ENCODE results near the gene TKTL2. TPM values are rescaled to one million over a fixed set of nuclear protein-coding genes. Genes with fewer than 3 reads are reported as not detected.
A peak's percentile ranks its signal among the peaks of the same experiment; 100 is the strongest.

TKTL2 gene, protein sequence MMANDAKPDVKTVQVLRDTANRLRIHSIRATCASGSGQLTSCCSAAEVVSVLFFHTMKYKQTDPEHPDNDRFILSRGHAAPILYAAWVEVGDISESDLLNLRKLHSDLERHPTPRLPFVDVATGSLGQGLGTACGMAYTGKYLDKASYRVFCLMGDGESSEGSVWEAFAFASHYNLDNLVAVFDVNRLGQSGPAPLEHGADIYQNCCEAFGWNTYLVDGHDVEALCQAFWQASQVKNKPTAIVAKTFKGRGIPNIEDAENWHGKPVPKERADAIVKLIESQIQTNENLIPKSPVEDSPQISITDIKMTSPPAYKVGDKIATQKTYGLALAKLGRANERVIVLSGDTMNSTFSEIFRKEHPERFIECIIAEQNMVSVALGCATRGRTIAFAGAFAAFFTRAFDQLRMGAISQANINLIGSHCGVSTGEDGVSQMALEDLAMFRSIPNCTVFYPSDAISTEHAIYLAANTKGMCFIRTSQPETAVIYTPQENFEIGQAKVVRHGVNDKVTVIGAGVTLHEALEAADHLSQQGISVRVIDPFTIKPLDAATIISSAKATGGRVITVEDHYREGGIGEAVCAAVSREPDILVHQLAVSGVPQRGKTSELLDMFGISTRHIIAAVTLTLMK
- not detected for polyA plus RNA-seq (2013, experiment 1 of 2; ENCODE audit: insufficient read length)
- polyA plus RNA-seq (2013, experiment 2 of 2; ENCODE audit: insufficient read length), result not detected

- DNase-seq, result no peak
Observed at GRCh38 chr4:163473576-163473975, at the start of gene TKTL2. TKTL2 (minus strand) TSS chr4:163473754; CDS start chr4:163473734, 20 bp downstream.

DNA sequence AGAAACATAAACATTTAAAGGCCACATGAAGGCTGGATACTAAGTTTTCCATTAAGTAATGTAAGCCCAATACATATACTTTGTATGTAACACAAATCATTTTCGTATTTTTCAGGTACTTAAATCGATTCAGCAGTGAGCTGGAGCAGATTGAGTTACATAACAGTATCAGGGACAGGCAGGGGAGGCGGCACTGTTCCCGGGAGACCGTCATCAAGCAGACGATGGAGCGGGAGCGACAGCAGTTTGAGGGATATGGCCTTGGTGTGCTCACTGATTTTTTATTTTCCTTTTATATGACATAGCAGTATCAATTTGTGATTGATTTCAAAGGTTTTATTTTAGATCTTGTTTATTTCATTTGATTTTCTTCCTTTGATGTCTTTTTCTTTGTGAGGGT lies 41.6 kb upstream of the TKTL2 start:
- DNase-seq, result no peak

DNA sequence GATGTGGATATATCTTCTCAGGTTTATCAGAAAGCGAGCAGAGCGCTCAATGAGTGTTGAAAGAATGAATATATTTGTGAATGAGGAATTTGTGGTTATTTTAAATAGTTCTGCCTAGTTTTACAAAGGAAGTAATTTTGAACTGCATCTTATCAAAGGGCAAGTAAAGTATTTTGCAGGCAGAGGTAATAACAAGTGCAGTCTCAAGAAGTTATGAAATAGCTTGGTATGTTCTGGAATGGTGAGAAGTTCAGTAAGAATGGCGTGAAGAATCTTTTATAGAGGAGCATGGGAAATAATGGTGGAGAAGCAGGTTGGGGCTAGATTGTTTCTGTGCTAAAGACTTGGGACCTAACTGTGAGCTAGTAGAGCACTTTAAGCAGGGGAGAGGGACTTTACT lies 31.8 kb upstream of the TKTL2 start:
- no peak for DNase-seq

DNA sequence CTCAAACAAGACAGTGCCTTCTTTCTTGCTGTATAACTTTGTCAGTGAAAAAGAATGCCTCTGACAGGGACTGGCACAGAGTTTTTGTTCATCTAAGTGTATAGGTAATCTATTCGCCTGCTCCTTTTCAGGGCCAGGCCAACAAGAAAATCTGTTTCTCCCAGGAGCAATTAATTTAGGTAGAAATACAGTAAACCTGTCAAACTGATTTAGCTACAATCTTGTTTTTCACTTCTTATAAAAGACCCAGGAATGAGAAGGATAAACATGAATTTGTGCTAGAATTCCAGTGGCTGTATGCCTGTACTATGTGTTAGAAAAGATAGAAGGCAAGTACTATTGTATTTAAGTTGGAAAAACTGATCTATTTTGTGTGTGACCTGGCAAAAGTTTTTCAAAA lies 27.0 kb upstream of the TKTL2 start:
- no peak for DNase-seq

- no peak for DNase-seq
Observed at GRCh38 chr4:163495900-163496299, 22.3 kb upstream of the TKTL2 start.

GRCh38 chr4:163494360-163495241 lies 21.0 kb upstream of the TKTL2 start, which contains the start of gene TMA16:
TMA16 (plus strand) TSS chr4:163494690; CDS start chr4:163494802, 112 bp downstream.
- DNase-seq, result peak; percentile 96

- no peak for DNase-seq
Observed at GRCh38 chr4:163493643-163494359, 20.2 kb upstream of the TKTL2 start.

- no peak for DNase-seq
Observed at GRCh38 chr4:163492951-163493504, 19.5 kb upstream of the TKTL2 start.

DNA sequence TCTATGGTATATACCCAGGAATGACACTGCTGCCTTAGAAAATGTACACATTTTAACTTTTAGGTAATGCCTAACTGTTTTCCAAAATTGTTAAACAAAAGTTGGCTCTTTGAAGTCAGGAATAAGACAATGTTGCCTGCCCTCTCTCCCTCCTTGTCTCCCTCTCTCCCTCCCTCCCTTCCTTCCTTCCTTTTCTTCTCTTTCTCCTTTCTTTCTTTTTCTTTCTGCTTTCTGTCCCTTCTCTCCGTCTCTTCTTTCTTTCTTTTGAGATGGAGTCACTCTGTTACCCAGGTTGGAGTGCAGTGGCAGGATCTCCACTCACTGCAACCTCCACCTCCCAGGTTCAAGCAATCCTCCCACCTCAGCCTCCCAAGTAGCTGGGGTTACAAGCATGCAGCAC lies 16.4 kb upstream of the TKTL2 start:
- DNase-seq, result no peak

DNA sequence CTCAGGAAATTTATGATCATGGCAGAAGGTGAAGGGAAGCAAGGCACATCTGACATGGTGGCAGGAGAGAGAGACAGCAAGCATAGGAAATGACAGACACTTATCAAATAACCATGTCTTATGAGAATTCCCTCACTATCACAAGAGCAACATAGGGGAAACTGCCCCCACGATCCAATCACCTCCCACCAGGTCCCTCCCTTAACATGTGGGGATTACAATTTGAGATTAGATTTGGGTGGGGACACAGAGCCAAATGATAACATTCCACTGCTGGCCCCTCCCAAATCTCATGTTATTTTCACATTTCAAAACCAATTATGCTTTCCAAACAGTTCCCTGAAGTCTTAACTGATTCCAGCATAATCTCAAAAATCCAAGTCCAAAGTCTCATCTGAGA lies 12.8 kb upstream of the TKTL2 start:
- DNase-seq, result no peak

DNA sequence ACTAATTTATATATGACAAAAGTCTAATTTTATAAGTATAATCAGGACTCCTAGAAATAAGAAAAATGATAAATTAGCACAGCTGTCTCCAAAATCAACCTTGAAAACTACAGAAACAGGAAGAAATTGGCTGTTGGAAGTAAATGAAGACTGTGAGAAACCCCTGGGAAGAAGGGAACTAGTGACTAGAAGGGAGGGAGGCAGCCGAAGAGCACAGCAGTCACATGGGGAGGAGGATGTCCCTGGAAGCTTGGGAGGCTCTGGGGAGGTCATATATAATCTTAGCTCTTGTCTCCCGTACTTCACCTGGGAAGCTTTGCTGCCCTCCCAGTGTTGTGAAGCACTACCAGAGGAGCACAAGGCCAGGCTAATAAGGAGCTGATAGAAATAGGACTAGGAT lies 12.0 kb upstream of the TKTL2 start:
- no peak for DNase-seq

DNA sequence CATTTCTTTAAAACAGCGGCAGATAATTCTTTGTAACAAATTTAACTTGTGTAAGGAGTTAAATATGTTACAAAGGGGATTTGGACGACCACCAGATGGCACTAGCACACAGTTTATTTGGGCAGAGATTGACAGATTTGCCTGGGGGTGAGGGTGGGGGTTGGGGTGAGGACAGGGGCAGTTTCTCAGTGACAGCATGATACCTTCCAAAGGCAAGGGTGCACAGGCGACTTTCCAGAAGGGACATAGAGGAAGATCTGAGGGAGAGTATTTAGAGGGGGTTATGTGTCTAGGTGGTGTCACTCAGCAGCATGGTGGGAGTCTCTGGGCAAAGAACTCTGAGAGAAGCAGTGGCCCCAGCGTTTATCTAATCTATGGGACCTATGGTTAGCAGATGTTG lies 11.4 kb upstream of the TKTL2 start:
- peak; percentile 39 for DNase-seq

- no peak for DNase-seq
Observed at GRCh38 chr4:163482190-163482589, 8.6 kb upstream of the TKTL2 start.

DNA sequence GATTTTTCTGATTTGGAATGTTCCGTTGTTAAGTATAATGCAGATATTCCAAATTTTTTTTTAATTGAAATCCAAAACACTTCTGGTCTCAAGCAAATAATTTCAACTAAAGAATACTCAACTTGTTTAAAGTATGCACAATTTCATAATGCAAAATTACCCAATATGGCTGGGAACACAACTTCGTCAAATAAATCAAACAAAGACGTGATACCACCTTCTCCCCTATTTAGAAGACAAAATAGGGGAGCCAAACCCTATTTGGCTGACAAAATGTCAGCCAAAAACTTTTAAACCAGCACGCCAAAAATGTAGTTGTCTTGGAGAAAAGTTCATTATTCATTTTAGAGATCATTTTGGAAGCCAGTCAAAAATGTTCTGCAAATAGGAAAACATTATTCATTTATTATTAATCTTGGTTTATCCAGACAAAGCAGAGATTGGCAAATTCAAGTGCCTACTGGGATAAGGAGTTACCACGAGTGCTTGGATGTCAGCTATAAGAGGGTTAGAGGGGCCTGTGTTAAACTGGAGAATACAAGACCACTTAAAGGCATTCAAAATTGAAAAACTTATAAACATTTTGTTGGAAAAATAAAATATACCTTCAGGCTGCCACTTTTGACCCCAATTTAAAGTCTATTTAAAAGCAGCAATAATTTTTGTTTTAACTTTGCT lies 3.3 kb upstream of the TKTL2 start:
- DNase-seq, result no peak

- DNase-seq, result no peak
Observed at GRCh38 chr4:163474027-163474426, 473 bp upstream of the TKTL2 start.

DNA sequence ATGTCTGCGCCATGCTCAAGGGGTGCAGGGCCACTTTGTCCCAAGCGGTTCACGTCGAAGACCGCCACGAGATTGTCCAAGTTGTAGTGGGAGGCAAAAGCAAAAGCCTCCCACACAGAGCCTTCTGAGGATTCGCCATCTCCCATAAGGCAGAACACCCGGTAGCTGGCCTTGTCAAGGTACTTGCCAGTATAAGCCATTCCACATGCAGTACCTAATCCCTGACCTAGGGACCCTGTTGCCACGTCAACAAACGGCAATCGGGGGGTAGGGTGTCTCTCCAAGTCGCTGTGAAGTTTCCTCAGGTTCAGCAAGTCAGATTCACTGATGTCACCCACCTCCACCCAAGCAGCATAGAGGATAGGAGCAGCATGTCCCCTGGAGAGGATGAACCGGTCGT lies 424 bp downstream of the TKTL2 start:
- DNase-seq, result no peak

- DNase-seq, result no peak
Observed at GRCh38 chr4:163470391-163470790, 3.2 kb downstream of the TKTL2 start.

- DNase-seq, result no peak
Observed at GRCh38 chr4:163467082-163467770, 6.3 kb downstream of the TKTL2 start.

- DNase-seq, result no peak
Observed at GRCh38 chr4:163462556-163462955, 11.0 kb downstream of the TKTL2 start.

DNA sequence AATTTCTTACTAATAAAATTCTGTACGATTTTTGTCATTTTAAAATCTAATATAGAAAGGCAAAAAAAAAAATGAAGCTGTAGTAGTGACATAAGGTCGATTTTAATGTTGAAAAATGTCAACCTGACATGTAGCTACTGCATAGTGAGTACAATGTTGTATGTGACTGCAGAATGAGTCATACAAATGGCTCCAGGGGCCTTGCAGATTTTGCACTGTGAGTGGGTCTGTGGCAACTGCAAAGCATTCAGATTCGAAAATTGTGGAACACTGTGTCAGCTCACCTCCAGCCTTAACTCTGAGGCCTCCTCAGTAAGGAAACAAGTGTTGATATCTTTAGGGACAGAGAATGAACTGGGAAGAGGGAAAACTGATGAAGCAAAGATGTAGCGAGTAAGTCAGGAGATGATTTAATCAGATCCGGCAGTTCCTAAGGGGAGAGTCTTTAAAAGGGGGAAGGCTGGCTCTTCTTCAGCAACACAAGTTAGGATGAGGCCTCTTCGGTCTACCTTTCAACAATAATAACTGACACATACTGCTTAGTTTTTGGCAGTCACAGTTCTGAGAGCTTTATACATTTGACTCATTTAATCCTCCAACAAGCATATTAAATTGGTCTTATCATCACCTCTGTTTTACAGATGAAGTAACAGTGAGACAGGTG lies 24.9 kb downstream of the TKTL2 start:
- DNase-seq, result peak; percentile 2

All from fibroblast of skin of abdomen (primary cell).